Tibial nerve (tissue), 3 donors: Measurements from ENCODE around the gene SLC38A4.

ENCODE experiments used
- POLR2A ChIP-seq, 2 donors: fragments of 450-650 bp; IDR thresholded peaks; one replicate each; pipeline ENCODE4 v1.6.1; 2017; ENCODE audit warnings: antibody characterized with exemption in 2 of 2, mild to moderate bottlenecking in 2 of 2, moderate library complexity in 2 of 2
- TF ChIP-seq, protein P1 (sequence below), 5 experiments: fragments of 200-600 bp in 3 of 5; fragments of 450-650 bp in 2 of 5; sonication (generic) in 3 of 5; IDR thresholded peaks; one replicate each; pipeline ENCODE4 v1.5.1; 2016 to 2019; ENCODE audit warnings: antibody characterized with exemption in 5 of 5, mild to moderate bottlenecking in 3 of 5, moderate library complexity in 2 of 5

GRCh38 chr12:46808955-46809697 lies 16.7 kb downstream of the SLC38A4 start:
- TF ChIP-seq, protein P1, sequence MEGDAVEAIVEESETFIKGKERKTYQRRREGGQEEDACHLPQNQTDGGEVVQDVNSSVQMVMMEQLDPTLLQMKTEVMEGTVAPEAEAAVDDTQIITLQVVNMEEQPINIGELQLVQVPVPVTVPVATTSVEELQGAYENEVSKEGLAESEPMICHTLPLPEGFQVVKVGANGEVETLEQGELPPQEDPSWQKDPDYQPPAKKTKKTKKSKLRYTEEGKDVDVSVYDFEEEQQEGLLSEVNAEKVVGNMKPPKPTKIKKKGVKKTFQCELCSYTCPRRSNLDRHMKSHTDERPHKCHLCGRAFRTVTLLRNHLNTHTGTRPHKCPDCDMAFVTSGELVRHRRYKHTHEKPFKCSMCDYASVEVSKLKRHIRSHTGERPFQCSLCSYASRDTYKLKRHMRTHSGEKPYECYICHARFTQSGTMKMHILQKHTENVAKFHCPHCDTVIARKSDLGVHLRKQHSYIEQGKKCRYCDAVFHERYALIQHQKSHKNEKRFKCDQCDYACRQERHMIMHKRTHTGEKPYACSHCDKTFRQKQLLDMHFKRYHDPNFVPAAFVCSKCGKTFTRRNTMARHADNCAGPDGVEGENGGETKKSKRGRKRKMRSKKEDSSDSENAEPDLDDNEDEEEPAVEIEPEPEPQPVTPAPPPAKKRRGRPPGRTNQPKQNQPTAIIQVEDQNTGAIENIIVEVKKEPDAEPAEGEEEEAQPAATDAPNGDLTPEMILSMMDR (IDR thresholded peaks at IDR 0.05) = no peak
- TF ChIP-seq POLR2A (IDR thresholded peaks at IDR 0.05) = no peak
